HUDEP-2 (cell line): ENCODE results near the gene DNAH7.

Source experiments
- DNase-seq, 76 experiments: peaks; one replicate each; lab custom pipeline; 2025; ENCODE audit not compliant: unreplicated experiment in 76 of 76; lab: John Stamatoyannopoulos, UW

DNAH7 gene

GRCh38 chr2:196079052-196079451 is 10.4 kb upstream of the DNAH7 start:
- no peak for DNase-seq

- DNase-seq: no peak
These were observed 9.2 kb upstream of the DNAH7 start for GRCh38 chr2:196077821-196078220.

GRCh38 chr2:196076778-196077568 is 8.3 kb upstream of the DNAH7 start:
- no peak for DNase-seq

- no peak for DNase-seq
These were observed 6.6 kb upstream of the DNAH7 start for GRCh38 chr2:196075196-196075595.

GRCh38 chr2:196074631-196075030 is 6.0 kb upstream of the DNAH7 start:
- DNase-seq: no peak

- DNase-seq: no peak
These were observed 4.9 kb upstream of the DNAH7 start for GRCh38 chr2:196073521-196073920.

GRCh38 chr2:196067088-196067382 is 1.6 kb downstream of the DNAH7 start:
- DNase-seq: no peak

- peak in 5 of 76 experiments; percentile 2 to 10 (median 5) for DNase-seq
These were observed 2.1 kb downstream of the DNAH7 start for GRCh38 chr2:196066291-196067087.

- DNase-seq: no peak
These were observed 4.9 kb downstream of the DNAH7 start for GRCh38 chr2:196063773-196064172.

- DNase-seq: no peak
These were observed 9.1 kb downstream of the DNAH7 start for GRCh38 chr2:196059491-196059960.

GRCh38 chr2:196054631-196055030 is 14.0 kb downstream of the DNAH7 start:
- no peak for DNase-seq

GRCh38 chr2:196046123-196046917 is 22.3 kb downstream of the DNAH7 start:
- DNase-seq: no peak

GRCh38 chr2:196041786-196042185 is 26.9 kb downstream of the DNAH7 start:
- DNase-seq: no peak

- no peak for DNase-seq
These were observed 28.4 kb downstream of the DNAH7 start for GRCh38 chr2:196040218-196040617.

- DNase-seq: no peak
These were observed 32.2 kb downstream of the DNAH7 start for GRCh38 chr2:196036442-196036841.

- no peak for DNase-seq
These were observed 50.6 kb downstream of the DNAH7 start for GRCh38 chr2:196018037-196018436.

- no peak for DNase-seq
These were observed 56.3 kb downstream of the DNAH7 start for GRCh38 chr2:196012314-196012713.

GRCh38 chr2:196000551-196000950 is 68.1 kb downstream of the DNAH7 start:
- DNase-seq: no peak

GRCh38 chr2:195998070-195998469 is 70.6 kb downstream of the DNAH7 start:
- DNase-seq: no peak

- DNase-seq: no peak
These were observed 73.1 kb downstream of the DNAH7 start for GRCh38 chr2:195995499-195995898.

- no peak for DNase-seq
These were observed 75.0 kb downstream of the DNAH7 start for GRCh38 chr2:195993623-195994022.
